Smooth muscle cell of the brain vasculature (primary cell): ENCODE results near the gene CABP2.

Experiments used
- DNase-seq: peaks from one replicate; pipeline ENCODE4 v3.0.0-alpha.2; 2012; ENCODE audit warnings: low read depth, low spot score

CABP2 gene

DNA sequence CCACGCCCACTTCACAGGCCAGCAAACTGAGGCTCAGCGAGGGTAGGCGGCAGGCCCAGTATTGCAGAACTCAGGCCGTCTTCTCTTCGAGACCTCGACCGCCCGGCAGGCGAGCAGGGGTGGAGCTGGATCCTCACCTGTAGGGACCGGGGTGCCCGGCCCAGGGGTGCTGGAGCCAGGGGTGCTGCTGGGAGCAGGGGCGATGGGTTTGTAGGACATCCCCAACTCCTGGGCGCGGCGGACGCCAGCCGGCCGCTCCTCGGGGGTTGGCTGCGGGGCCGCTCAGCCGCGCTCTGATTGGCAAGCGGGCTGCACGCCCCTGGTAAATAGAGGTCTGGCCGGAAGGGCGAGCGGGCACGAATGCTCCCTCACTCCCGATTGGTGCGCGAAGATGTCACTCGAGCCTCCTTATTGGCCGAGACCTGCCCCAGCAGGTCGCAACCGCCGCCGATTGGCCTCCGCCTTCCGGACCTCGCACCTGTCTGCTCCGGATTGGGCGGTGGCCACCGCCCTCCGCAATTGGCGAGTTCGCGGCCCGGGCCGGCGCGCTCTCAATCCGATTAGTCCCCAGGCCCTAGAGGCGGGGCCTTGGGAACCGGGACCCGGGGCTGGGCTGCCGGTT lies 15.3 kb downstream of the CABP2 start, which contains the start of gene CDK2AP2:
TSS of gene CDK2AP2 (minus strand) at position 299 of the 622 bp plus-strand sequence. CDS start at position 219, 80 bp downstream.
- DNase-seq, result peak; percentile 97

- no peak for DNase-seq
These were observed 15.9 kb downstream of the CABP2 start for GRCh38 chr11:67507242-67507863.

- DNase-seq, result no peak
These were observed 16.7 kb downstream of the CABP2 start for GRCh38 chr11:67506426-67507051.

GRCh38 chr11:67505605-67506396 lies 17.4 kb downstream of the CABP2 start:
- DNase-seq, result peak; percentile 57

- DNase-seq, result no peak
These were observed 18.2 kb downstream of the CABP2 start, which contains the start of gene PITPNM1 for GRCh38 chr11:67504950-67505581. Gene PITPNM1, minus strand, starts transcription at chr11:67505363. Its CDS starts 1,183 bp downstream, at chr11:67504180.

GRCh38 chr11:67504005-67504949 lies 19.0 kb downstream of the CABP2 start:
- DNase-seq, result no peak

- no peak for DNase-seq
These were observed 19.9 kb downstream of the CABP2 start for GRCh38 chr11:67503119-67504004.

DNA sequence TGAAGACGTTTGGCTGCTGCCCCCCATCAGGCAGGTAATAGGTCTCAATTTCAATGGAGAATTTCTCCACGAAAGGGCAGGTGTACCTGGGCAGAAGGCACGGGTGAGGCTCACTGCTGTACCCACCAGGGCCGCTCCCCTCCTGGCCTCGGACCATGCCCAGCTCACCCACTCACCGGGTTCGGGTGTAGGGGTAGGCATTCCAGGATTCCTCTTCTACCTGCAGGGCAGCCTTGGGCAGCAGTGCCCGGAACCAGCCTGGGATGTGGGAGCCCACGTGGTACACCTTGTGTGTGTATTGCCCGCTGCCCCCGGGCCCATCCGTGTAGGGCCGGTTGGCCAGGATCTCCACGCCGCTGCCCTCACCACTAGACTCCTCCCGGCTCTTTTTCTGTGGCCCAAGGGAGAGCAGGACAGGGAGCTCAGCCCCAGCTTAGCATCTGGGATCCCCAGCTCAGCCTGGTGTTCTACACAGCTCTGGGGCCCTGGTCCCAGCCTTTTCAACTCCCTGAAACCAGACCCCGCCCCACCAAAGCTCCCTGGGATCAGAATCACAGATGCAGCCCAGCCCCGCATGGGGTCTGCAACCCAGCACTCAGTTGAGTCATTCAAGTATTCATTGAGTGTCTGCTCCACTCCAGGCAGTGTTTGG lies 20.8 kb downstream of the CABP2 start:
- no peak for DNase-seq

DNA sequence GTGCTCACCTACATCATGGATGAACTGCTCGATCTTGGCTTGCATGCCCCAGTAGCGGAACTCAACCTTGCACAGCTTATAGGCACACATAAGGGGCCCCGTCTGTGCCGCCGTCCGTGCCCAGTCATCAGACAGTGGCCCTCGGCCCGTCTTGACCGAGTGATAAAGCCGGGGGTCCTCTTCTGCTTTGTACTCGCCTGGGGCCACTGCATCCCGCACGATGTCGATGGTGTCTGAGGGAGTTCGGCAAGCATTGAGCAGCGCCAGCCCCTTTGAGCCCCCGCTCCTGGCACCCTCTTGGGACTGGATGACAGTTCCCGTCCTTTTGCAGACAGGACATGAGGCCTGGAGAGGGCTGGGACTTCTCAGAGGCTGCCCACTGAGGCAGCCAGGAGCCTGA lies 21.4 kb downstream of the CABP2 start:
- no peak for DNase-seq

- no peak for DNase-seq
These were observed 22.2 kb downstream of the CABP2 start for GRCh38 chr11:67500831-67501715.

GRCh38 chr11:67500484-67500821 lies 22.8 kb downstream of the CABP2 start:
- DNase-seq, result no peak

GRCh38 chr11:67499808-67500483 lies 23.3 kb downstream of the CABP2 start:
- no peak for DNase-seq

DNA sequence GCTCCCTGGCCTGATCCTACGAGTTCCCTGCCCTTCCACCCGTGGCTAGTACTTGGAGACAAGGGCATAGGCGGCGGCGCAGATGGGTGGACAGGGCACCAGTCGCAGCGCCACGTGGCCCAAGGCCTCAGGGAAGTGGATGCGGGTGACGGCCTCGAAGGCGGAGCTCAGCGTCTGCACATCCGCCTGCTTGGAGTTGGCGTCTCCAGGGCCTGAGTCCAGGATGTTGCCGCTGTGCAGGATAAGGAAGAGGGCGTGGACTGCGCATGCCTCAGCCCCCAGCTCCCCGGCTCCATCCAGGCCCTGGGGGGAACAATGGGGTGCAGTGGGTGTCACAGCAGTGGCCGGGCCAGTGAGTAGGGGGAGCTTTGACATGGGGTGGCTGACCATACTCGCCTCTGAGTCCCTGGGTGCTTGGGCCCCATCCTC lies 24.7 kb downstream of the CABP2 start:
- DNase-seq, result no peak

DNA sequence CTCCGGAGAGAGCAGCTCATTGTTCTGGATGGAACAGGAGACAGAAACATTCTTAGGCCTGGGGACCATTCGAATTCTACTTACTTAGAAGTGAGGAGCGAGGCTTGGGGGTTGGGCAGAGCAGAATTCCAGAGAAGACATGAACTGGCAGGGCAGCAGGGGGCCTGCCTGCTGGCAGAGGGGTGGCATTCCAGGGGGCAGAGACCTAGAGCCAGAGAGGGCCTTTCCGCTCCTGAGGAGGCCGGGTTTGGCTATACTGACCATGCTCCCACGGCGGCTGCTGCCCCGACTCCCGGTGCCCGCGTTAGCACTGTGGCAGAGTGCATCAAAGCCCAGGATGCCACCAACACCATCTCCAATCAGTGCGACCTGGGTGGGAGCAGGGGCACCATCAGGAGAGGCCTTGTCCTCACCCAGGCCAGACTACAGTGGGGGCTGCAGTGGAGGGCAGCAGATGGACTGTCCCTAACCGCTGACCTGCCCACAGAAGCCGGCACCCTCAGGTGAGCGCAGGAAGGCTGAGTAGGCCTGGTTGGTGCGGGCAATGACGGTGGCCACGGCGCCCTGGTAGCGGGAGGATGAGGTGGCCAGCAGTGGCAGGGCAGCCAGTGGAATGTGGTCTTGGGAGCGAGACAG lies 25.5 kb downstream of the CABP2 start:
- no peak for DNase-seq

- DNase-seq, result no peak
These were observed 27.1 kb downstream of the CABP2 start for GRCh38 chr11:67496113-67496512.

DNA sequence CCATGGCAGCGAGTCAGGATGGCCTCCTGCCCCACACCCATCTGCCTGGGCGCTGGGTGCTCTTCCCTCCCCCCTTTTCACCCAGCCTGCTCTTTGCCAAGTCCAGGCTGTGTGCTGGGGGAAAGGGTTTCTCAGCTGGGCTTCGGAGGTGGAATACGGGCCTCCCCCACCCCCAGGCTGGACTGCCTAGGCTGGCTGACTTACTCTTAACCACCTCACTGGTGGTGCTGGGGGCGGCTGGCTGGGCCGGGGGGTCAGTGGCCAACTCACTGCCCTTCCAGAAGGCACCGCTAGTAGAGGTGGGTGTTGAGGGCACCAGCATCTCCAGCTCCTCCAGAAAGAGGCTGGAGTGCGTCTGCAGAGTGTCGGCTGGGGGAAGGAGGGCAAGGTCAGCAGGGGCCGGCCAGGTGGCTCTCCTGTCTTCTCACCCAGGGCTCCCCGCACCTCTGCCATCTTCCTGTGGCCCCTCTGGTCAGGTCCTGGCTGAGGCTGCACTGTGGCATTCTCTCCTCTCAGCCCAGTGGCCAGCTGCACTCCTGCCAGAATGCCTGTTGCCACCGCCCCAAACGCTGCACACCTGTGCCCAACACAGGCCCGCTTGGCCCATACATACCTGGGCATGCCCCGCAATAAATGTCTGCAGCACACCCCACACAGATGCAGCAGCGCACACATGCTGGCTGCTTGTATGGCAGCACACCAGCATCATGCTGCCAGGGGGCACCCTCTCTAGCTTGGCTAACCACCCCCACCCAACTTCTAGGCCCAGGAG lies 27.8 kb downstream of the CABP2 start:
- DNase-seq, result no peak
